ENCODE data around the gene ANAPC10.

ANAPC10 gene

GRCh38 chr4:145097821-145098674 lies at the start of gene ANAPC10, which contains the start of gene ABCE1:
Gene ANAPC10 (minus strand): TSS chr4:145098196. CDS start chr4:145096099, 2,097 bp downstream.
Gene ABCE1 (plus strand): TSS chr4:145098311. CDS start chr4:145104413, 6,102 bp downstream.
- peak; percentile 86 to 95 (median 92) for DNase-seq

- DNase-seq, result peak in 1 of 6 experiments; percentile 5
Measured at GRCh38 chr4:145136219-145136618, 38.2 kb upstream of the ANAPC10 start.

DNA sequence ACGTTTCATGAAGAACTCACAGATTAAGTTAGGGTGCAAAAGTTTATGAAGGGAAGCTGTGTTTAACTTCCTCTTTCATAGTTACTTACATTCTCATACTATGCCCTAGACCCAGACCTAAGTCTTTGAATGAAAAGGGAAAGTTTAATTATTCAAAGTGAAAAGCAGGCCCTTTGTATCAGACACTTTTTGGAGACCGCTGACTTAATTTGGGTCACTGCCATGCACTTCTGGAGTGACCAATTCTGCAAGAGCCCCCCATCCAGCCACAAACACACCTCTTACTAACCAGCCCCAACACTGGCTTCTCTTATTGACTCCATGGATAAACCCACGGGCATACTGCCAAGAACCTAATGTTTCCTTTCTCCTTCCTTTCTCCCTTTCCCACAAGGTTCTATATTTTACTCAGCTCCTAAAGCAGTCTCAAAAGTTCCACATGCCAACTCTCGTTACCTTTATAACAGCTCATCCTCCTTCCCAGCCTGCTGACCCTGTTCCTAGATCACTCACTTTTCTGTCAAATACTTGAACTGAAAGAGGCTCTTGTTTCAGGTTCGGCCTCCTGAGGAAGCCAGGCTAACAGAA lies 34.6 kb upstream of the ANAPC10 start:
- DNase-seq, result no peak

DNA sequence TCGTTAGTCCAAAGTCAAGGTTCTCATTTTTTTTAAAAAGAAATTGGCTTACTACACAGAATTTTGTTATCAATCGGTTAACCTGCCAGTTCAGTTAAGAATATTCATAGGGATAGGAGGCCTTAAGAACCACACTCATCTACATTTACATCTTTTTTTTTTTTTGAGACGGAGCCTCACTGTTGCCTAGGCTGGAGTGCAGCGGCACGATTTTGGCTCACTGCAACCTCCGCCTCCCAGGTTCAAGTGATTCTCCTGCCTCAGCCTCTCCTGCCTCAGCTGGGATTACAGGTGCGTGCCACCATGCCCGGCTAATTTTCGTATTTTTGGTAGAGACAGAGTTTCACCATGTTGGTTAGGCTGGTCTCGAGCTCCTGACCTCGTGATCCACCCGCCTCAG lies 33.9 kb upstream of the ANAPC10 start:
- no peak for DNase-seq

DNA sequence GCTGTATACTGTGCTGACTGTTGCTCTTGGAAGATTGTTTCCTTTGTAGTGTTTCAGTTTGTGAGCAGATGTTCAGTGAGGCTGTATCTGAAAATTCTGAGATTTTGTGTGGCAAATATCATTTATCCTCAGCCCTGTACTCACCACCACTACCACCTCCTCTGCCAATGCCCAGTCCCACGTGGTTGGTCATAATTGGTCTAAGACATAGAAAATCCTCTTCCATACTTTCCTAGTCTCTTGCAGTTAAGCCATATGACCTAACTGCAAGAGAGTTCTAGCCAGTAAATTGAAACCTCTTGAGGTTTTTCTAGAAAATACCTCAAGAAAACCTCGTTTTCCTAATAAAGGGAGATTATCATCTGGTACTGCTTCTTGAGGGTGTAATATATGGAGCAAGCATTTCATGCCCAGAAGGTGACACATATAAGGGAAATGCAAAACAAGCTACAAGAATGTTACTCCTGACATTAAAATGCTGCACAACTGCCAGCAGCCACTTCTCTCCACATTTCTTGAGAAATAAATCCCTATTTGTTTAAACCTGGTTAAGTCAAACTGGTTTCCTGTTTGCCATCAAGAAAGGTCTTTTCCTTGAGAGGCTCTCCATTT lies 32.9 kb upstream of the ANAPC10 start:
- DNase-seq, result no peak

GRCh38 chr4:145130130-145130529 lies 32.1 kb upstream of the ANAPC10 start:
- DNase-seq, result no peak

- no peak for DNase-seq
Measured at GRCh38 chr4:145125396-145125795, 27.4 kb upstream of the ANAPC10 start.

DNA sequence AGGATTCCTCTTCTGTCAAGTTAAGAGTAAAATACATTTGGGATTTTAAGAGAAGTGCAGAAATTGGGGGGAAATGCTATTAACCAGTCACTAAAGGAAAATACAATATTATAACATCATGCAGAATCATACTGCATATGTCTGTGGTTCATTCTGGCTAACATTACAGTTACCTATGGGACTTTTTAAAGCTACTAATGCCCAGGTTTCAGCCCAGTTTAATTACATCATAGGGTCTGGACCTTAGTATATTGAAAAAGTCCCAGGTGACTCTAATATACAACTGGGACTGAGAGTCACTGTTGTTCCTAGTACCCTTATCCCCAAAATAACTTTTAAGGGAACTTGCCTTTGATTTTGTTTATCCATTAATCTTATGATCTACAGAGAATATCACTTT lies 10.1 kb upstream of the ANAPC10 start:
- DNase-seq, result no peak

- DNase-seq, result no peak
Measured at GRCh38 chr4:145107126-145107525, 9.1 kb upstream of the ANAPC10 start.

DNA sequence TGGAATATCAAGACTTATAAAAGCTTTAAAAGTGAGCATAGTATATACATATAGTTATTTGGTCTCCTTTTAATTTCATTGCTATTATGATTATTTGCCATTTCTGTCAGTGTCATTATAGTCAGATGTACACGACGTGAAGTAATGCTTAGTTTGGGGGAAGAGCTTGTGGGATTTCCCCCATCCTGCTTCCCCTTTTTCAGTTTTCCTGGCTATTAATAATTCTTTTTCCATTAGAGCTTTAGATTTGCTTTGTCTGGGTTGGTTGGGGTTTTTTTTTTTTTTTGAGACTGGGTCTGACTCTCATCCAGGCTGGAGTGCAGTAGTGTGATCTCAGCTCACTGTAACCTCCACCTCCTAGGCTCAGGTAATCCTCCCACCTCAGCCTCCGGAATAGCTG lies 5.5 kb upstream of the ANAPC10 start:
- DNase-seq, result no peak

DNA sequence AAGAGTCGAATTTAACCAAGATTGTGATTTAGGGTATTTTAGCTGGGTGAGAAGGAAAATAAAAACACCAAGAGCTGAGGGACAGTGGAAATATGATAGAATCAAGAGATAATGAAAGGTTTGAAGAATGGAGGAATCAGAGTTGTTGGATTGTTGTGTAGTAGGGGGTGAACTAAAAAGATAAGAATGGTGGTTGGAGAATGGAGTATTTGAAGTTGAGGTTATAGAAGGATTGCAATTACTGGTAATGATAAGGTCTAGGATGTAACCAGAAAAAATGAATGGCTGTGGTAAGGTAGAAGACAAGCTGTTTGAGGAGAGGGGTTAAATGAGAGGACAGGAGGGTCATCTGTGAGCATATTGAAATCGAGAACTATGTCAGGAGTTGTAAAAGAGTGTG lies 4.6 kb upstream of the ANAPC10 start:
- no peak for DNase-seq

GRCh38 chr4:145101091-145101490 lies 3.1 kb upstream of the ANAPC10 start:
- DNase-seq, result no peak

GRCh38 chr4:145099653-145100052 lies 1.7 kb upstream of the ANAPC10 start:
- no peak for DNase-seq

- peak in 2 of 6 experiments; percentile 34 to 50 for DNase-seq
Measured at GRCh38 chr4:145098675-145099037, 660 bp upstream of the ANAPC10 start.

DNA sequence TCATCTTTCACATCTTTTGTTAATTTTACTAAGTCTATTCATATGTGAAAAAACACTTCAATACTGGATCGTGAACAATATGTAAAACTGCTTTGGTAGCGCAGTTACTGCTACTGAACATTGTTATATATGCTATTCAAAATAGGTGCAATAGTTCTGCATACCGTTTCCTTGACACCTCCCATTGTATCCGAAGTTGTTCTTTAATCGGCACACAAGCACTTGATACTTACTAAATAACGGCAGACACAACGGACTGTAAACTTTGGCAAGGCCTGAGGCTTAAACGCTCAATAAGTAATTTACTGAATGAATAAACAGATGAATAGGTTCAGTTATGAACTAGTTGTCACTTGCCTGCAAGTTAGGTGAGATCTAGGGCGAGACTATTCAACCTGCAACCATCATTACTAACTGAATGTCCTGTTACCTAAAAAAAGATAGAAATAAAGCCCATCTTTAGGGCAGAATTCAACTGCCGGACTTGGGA lies 620 bp downstream of the ANAPC10 start:
- no peak for DNase-seq

- DNase-seq, result no peak
Measured at GRCh38 chr4:145093638-145094037, 4.4 kb downstream of the ANAPC10 start.

DNA sequence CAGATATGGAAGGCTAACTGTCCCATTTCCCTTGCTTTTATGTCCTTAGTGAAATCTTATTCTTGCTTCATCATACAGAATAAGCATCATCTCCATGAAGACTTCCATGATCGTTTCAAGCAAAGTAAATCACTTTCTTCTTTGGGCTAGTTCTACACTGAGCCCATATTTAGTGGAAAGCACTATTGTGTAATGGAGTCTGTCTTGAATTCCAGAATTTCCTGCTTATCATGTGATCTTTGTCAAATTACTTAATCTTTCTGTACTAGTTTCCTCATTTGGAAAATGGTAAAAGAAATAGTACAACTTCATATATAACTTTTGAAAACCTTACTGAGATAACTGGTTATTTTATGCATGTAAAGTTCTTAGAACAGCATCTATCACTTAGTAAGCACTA lies 7.6 kb downstream of the ANAPC10 start:
- DNase-seq, result no peak

- no peak for DNase-seq
Measured at GRCh38 chr4:145083891-145084605, 13.9 kb downstream of the ANAPC10 start.

- no peak for DNase-seq
Measured at GRCh38 chr4:145081756-145082155, 16.2 kb downstream of the ANAPC10 start.

- no peak for DNase-seq
Measured at GRCh38 chr4:145076469-145076855, 21.5 kb downstream of the ANAPC10 start.

GRCh38 chr4:145075742-145076468 lies 22.1 kb downstream of the ANAPC10 start:
- no peak for DNase-seq

DNA sequence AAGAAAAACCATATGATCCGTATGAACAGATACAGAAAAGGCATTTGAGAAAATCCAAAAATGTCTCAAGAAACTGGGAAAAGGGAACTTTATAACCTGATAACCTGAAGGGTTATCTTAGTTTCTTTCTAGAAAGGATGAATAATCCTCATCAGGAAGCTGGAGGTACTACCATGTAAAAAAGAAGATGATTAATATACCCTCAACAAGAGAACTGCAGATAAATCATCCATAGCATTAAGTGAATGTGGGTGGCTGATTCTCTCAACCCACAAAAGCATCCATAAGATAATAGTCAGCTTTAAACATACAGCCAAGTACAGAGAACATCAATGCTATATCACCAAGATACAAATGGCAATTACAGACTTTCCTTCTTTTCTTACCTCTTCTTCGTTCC lies 26.4 kb downstream of the ANAPC10 start:
- no peak for DNase-seq
